A673 (cell line): ENCODE measurements around the gene ZNF587. TPM values are rescaled to one million over a fixed set of nuclear protein-coding genes. Genes with fewer than 3 reads are reported as not detected.
"Not testable (repeated sequence)": the region's sequence is repeated elsewhere in the genome, so short reads cannot be mapped to it uniquely, and the experiment has no call there.

Experiments used
- BruUV-seq: library from RNA; stranded (reverse); fragments of 400-500 nt; replicated peaks from 2 replicates; lab custom pipeline; 2021; lab: Mats Ljungman, UMichigan
- CTCF ChIA-PET: fragments of 300-600 bp; sonication (Branson Sonifier 250); formaldehyde crosslinking; loops from one replicate; lab custom pipeline; 2022; ENCODE audit warnings: antibody characterized with exemption; lab: Charles Lee
- POLR2A ChIA-PET: fragments of 300-600 bp; sonication (Branson Sonifier 250); formaldehyde crosslinking; loops from one replicate; lab custom pipeline; 2022; ENCODE audit warnings: antibody characterized with exemption; ENCODE audit not compliant: low non-redundant PET; lab: Charles Lee
- DNase-seq: peaks from one replicate; pipeline ENCODE4 v3.0.0-alpha.2; 2015; ENCODE audit warnings: low spot score
- H3K27ac ChIP-seq: fragments of 200-600 bp; sonication (generic); 2 replicates; pipeline ENCODE4 v1.5.1; 2016; ENCODE audit warnings: mixed run types, low read depth, mild to moderate bottlenecking, mixed read lengths, antibody characterized with exemption, low read length; ENCODE audit not compliant: poor library complexity, severe bottlenecking
- H3K27me3 ChIP-seq: fragments of 200-600 bp; sonication (generic); replicated peaks from 2 replicates; pipeline ENCODE4 v1.6.1; 2017; ENCODE audit warnings: mixed run types, low read depth, mild to moderate bottlenecking, mixed read lengths, antibody characterized with exemption, low read length; ENCODE audit not compliant: insufficient read depth, poor library complexity
- H3K36me3 ChIP-seq: fragments of 200-600 bp; sonication (generic); 2 replicates; pipeline ENCODE4 v1.6.1; 2016; ENCODE audit warnings: mixed run types, mild to moderate bottlenecking, mixed read lengths, antibody characterized with exemption, low read length; ENCODE audit not compliant: insufficient read depth, poor library complexity, severe bottlenecking
- H3K4me1 ChIP-seq: fragments of 200-600 bp; sonication (generic); 2 replicates; pipeline ENCODE4 v1.6.1; 2017; ENCODE audit warnings: mixed run types, mild to moderate bottlenecking, mixed read lengths, antibody characterized with exemption, low read length; ENCODE audit not compliant: insufficient read depth, poor library complexity, severe bottlenecking
- H3K4me3 ChIP-seq: fragments of 200-600 bp; sonication (generic); 2 replicates; pipeline ENCODE4 v1.5.1; 2016; ENCODE audit warnings: low read depth, mixed run types, mild to moderate bottlenecking, mixed read lengths, low read length; ENCODE audit not compliant: poor library complexity, severe bottlenecking
- H3K9me3 ChIP-seq: fragments of 200-600 bp; sonication (generic); 2 replicates; pipeline ENCODE4 v1.6.1; 2016; ENCODE audit warnings: mixed run types, low read depth, mild to moderate bottlenecking, mixed read lengths, antibody characterized with exemption, low read length; ENCODE audit not compliant: poor library complexity, severe bottlenecking
- CTCF ChIP-seq: fragments of 300-800, 200-600 bp; sonication (generic); conservative IDR thresholded peaks from 2 replicates; pipeline ENCODE4 v1.5.1; 2017; ENCODE audit warnings: low read depth, mild to moderate bottlenecking, antibody characterized with exemption, low read length, moderate library complexity, mixed read lengths
- EZH2 ChIP-seq: fragments of 200-600 bp; sonication (generic); IDR thresholded peaks from 2 replicates; pipeline ENCODE4 v1.6.1; 2017; ENCODE audit warnings: borderline replicate concordance, low read depth, mild to moderate bottlenecking, mixed read lengths, antibody characterized with exemption, low read length; ENCODE audit not compliant: poor library complexity, severe bottlenecking
- intact Hi-C: fragments of 100-400 bp; cut with micrococcal nuclease; formaldehyde crosslinking; loops from one replicate; pipeline ENCODE4 v1.10.0; 2022; ENCODE audit not compliant: unreplicated experiment
- total RNA-seq: library from RNA; stranded (reverse); gene quantifications from 2 replicates; pipeline ENCODE4 v1.2.3, GENCODE V29; 2021

Gene ZNF587
- total RNA-seq, 1 experiment from 2014 or later: 43.2 TPM

GRCh38 chr19:57812226-57812625 lies 37.4 kb upstream of the ZNF587 start:
- Histone ChIP-seq H3K4me3 (no peak overlapping the region), H3K9me3 (no peaks in the 10 kb centered on the region), H3K27ac (no peak overlapping the region), H3K4me1 (no peaks in the 10 kb centered on the region), H3K36me3 (peaks cover 14% of the 10 kb centered on the region), H3K27me3 (no peaks in the 10 kb centered on the region)
- TF ChIP-seq EZH2 (no peak), CTCF (no peak)
- DNase-seq: no peak
- no TSS peak for BruUV-seq
- POLR2A ChIA-PET: no interaction called here
- CTCF ChIA-PET: no interaction called here
- intact Hi-C loops: no loop called here

- intact Hi-C loops, BruUV-seq, H3K36me3 ChIP-seq, H3K4me1 ChIP-seq, DNase-seq, H3K9me3 ChIP-seq, CTCF ChIA-PET, H3K27me3 ChIP-seq, H3K27ac ChIP-seq: not testable (repeated sequence)
- POLR2A ChIA-PET: interaction anchor here (0.6 kb wide), 1 partner anchor 336 kb away, joined by 3 read pairs; the partner anchor contains the start of gene ZNF772
- H3K4me3 ChIP-seq: peak overlapping the region; percentile 95
Observed at GRCh38 chr19:57812975-57813820, 36.5 kb upstream of the ZNF587 start.

- peak overlapping the region; percentile 75 for H3K27ac ChIP-seq
- H3K27me3 ChIP-seq: no peaks in the 10 kb centered on the region
- DNase-seq: no peak
- intact Hi-C loops: no loop called here
- no peaks in the 10 kb centered on the region for H3K4me1 ChIP-seq
- ChIA-PET CTCF (no interaction called here), POLR2A (interaction anchor here (0.6 kb wide), 2 partner anchors 105 to 286 kb away, joined by 9 to 10 read pairs; no protein-coding TSS in a partner anchor)
- H3K36me3 ChIP-seq: peaks cover 4% of the 10 kb centered on the region
- no peaks in the 10 kb centered on the region for H3K9me3 ChIP-seq
- no peak for TF ChIP-seq EZH2
- TF ChIP-seq CTCF: no peak
- TSS peak; percentile 47 for BruUV-seq
- H3K4me3 ChIP-seq: peak overlapping the region; percentile 95
Observed at GRCh38 chr19:57813919-57814504, 35.6 kb upstream of the ZNF587 start.
